Activated T-helper 17 cell treated with anti-CD3 and anti-CD28 coated beads, Interleukin-2, amount 50 U/mL, for 72 hours (primary cell): ENCODE results near the gene AFDN. TPM values are rescaled to one million over a fixed set of nuclear protein-coding genes. Genes with fewer than 3 reads are reported as not detected.

ENCODE experiments used
- ATAC-seq: fragments of 150-1000 bp; cut with Tn5 transposase; replicated peaks from 2 replicates; pipeline ENCODE4 v1.10.0; 2021; ENCODE audit warnings: mild to moderate bottlenecking, moderate library complexity
- H3K27ac Mint-ChIP-seq: one replicate; pipeline ENCODE4 v1.8.0; 2022; ENCODE audit warnings: mixed read lengths
- H3K27me3 Mint-ChIP-seq: one replicate; pipeline ENCODE4 v1.8.0; 2022; ENCODE audit warnings: mixed read lengths
- H3K36me3 Mint-ChIP-seq: one replicate; pipeline ENCODE4 v1.8.0; 2022; ENCODE audit warnings: low read depth, mild to moderate bottlenecking, mixed read lengths
- H3K4me1 Mint-ChIP-seq: one replicate; pipeline ENCODE4 v1.8.0; 2022; ENCODE audit warnings: mixed read lengths
- H3K4me3 Mint-ChIP-seq: one replicate; pipeline ENCODE4 v1.8.0; 2022; ENCODE audit warnings: mild to moderate bottlenecking, mixed read lengths
- H3K9me3 Mint-ChIP-seq: one replicate; pipeline ENCODE4 v1.8.0; 2022; ENCODE audit warnings: mixed read lengths
- total RNA-seq, 2 donors: library from RNA; stranded (reverse); gene quantifications; one replicate each; pipeline ENCODE4 v1.2.3, GENCODE V29; 2022

AFDN gene
- total RNA-seq, 2 donors from 2014 or later, result 56.3 to 107 TPM

- Mint-ChIP-seq H3K4me1 (no peaks in the 10 kb centered on the region), H3K36me3 (no peaks in the 10 kb centered on the region), H3K27me3 (peaks cover 11% of the 10 kb centered on the region), H3K27ac (no peak overlapping the region), H3K9me3 (no peaks in the 10 kb centered on the region), H3K4me3 (no peak overlapping the region)
- no peak for ATAC-seq
Observed at GRCh38 chr6:168020242-168020641, 193.5 kb downstream of the AFDN start.

- ATAC-seq, result no peak
- no peaks in the 10 kb centered on the region for H3K36me3 Mint-ChIP-seq
- H3K27me3 Mint-ChIP-seq, result peaks cover 15% of the 10 kb centered on the region
- H3K4me1 Mint-ChIP-seq, result no peaks in the 10 kb centered on the region
- no peaks in the 10 kb centered on the region for H3K9me3 Mint-ChIP-seq
- no peak overlapping the region for H3K4me3 Mint-ChIP-seq
- H3K27ac Mint-ChIP-seq, result no peak overlapping the region
Observed at GRCh38 chr6:168021581-168021980, 194.9 kb downstream of the AFDN start.

Other genes starting within 250 kb of the AFDN start
- gene KIF25, start 170.8 kb downstream of the AFDN start, total RNA-seq, result 1 to 10 TPM in 1 of 2 donors, not detected in 1; 1.8 TPM